Measurements from ENCODE around the gene PRORP.

DNA sequence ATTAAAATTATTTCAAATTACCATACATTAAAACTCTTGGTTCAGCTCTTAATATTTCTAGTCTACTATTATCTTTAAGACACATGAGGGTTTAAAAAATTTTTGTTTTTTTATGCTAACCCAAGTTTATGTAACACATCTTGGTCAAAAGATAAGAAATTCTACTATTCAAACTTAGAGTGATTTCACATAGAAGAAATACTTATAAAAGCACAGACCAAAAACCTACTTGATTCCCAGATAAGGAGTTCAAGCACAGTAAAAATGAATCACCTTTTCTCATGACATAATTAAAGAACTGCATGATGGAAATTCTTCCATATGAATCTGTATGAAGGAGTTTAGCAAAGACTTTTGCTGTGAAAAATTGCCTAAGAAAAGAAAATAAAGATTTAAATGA is 14.5 kb upstream of the PRORP start:
- TF ChIP-seq CTCF (IDR thresholded peaks at IDR 0.05) (no peak), POLR2A (IDR thresholded peaks at IDR 0.05) (no peak)

Data from body of pancreas (tissue), 4 donors.